ENCODE measurements around the gene STON1.
"Not testable (repeated sequence)": the region's sequence is repeated elsewhere in the genome, so short reads cannot be mapped to it uniquely, and the experiment has no call there.

STON1 gene

DNA sequence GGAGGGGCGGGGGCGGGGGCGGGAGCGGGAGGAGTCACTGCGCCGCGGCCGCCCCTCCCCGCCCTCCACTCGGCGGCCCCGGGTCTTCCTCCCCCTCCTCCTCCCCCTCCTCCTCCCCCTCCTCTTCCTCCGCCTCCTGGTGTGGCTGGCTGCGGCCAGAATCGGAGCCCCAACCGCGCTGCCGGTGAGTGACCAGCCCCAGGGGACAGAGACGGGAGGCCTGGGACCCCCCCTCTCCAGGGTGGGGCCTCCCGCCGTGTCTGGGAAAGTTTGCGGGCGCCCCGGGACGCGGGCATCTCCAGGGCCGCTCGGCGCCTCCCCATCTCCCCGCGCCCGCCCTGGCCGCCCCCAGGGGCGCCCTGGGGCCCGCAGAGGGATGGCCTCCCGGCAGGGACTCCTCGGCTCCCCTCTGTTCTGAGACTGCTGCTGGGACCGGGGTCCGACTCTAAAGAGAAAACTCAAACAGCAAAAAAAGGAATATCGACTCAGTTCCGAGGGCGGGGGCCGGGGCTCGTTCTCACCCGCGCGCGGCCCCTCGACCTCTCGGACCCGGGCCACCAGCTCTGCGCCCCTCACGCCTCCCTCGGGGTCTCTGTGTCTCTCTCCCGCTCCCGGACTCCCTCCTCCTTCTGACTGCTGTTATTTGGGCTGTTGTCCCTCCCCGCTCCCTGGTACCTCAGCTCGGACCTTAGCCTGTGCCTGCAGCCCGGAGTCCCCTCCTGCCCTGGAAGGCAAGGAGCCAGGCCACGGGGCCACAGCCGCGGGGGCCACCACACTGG lies at the start of gene STON1:
Gene STON1, plus strand, starts transcription at position 122 of the 779 bp plus-strand sequence. CDS start 50,480 bp downstream, outside the sequence.
- DNase-seq: no peak

DNA sequence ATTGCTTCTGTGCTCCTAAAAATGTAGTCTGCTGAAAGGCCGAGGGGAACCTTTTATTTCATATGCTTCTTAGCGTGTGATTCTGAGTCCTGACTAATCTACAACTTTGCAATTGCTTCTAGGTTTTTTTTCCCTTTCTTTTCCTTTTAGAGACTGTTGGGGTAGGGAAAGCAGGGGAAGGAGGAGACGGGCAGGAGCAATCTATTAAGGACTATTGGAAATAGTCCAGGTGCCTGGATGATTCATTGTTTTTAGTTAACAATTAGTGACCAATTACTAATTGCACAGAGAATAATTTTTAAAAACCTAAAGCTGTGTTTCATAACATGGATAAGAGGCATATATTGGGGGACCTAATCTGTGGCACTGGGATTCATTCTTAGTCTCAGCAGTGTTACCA lies 49.4 kb upstream of the STON1 start:
- no peak for DNase-seq

- no peak for DNase-seq
Observed at GRCh38 chr2:48482313-48482712, 47.6 kb upstream of the STON1 start.

- DNase-seq: peak; percentile 35
Observed at GRCh38 chr2:48482769-48483168, 47.2 kb upstream of the STON1 start.

GRCh38 chr2:48483506-48483905 lies 46.4 kb upstream of the STON1 start:
- DNase-seq: no peak

GRCh38 chr2:48483916-48484315 lies 46.0 kb upstream of the STON1 start:
- DNase-seq: no peak

DNA sequence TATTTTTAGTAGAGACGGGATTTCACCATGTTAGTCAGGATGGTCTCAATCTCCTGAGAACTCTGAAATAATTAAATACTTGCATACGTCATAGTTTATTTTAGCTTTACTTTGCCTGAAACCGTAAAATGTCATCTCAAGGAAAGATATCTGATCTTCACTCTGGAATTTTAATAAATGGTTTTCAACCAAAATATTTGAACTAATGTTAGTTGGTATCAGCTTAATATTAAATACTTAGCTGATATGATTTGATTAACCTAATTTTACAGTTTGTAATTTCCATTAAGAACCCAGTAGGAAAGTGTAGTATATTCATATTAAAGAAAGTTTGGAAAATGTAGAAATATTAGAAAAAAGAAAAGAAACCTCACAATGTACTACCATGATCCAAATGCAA lies 41.4 kb upstream of the STON1 start:
- DNase-seq: no peak

DNA sequence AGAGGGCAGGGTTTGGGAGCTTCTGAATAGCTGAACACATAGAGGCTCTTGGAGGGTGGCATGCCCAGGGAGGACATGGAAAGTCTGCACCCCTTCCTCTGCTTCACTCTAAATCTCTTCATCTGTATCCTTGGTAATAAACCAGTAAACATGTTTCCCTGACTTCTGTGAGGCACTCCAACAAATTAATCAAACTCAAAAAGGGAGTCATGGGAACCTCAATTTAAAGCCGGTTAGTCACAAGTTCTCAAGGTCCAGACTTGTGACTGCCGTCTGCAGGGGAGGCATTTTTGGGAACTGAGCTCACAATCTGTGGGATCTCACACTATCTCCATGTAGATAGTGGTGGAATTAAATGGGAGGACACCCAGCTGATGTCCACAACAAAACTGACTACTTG lies 33.1 kb upstream of the STON1 start:
- no peak for DNase-seq

- no peak for DNase-seq
Observed at GRCh38 chr2:48504647-48505327, 25.2 kb upstream of the STON1 start.

DNA sequence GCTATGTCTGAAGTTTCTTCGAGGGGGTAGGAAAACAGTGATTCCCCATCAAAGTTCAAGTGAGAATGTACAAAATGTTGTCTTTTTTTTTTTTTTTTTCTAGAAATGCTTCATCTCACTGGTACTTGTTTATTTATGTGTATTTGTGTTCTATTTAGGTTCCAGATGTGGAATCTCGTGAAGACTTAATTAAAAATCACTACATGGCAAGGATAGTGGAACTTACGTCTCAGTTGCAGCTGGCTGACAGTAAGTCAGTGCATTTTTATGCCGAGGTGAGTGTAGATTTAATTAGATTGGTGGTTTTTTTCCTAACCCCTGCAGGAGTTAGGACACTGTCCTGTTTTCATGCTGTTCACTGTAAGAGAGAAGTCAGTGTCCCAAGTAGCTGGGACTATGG lies 22.8 kb upstream of the STON1 start:
- DNase-seq: no peak

GRCh38 chr2:48508461-48509124 lies 21.4 kb upstream of the STON1 start:
- DNase-seq: no peak

GRCh38 chr2:48510329-48510728 lies 19.6 kb upstream of the STON1 start:
- no peak for DNase-seq

- DNase-seq: no peak
Observed at GRCh38 chr2:48511849-48512470, 18.0 kb upstream of the STON1 start.

DNA sequence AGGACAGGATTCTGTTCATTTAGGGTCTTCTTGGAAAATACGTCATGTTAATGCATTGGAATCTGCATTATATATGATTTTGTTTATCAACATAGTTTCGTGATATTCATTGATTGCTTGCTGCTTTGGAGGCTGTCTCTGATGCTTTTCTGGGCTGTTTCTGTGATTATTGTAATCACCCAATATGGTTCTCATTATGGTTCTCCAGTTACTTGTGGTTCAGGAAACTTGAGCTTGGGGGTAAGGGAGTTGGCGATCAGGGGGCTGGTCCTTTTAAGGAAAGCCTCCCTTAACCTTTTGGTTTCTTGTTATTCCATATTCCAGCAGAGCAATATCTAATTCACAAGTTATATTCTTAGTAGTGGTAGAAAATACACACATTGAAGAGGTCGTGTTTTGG lies 17.4 kb upstream of the STON1 start:
- DNase-seq: no peak

GRCh38 chr2:48514348-48515003 lies 15.5 kb upstream of the STON1 start:
- DNase-seq: no peak

- no peak for DNase-seq
Observed at GRCh38 chr2:48515513-48515985, 14.4 kb upstream of the STON1 start.

DNA sequence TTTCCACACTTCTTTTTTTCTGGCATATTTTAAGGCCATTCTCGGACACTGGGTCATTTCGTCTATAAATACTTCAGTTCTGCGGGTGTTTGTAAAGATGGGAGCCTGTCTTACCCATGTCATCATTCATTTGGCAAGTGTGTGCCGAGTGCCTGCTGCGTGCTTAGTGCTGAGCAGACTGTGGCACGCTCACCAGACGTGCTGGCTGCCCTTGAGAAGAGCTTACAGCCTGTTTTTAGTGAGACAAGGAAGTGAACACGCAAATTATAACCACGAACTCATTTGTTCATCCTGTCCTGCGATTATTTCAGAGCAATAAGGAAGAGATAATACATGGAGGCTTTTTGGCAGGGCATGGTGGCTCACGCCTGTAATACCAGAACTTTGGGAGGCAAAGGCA lies 10.4 kb upstream of the STON1 start:
- no peak for DNase-seq

GRCh38 chr2:48524756-48525155 lies 5.2 kb upstream of the STON1 start:
- not testable (repeated sequence) for DNase-seq

DNA sequence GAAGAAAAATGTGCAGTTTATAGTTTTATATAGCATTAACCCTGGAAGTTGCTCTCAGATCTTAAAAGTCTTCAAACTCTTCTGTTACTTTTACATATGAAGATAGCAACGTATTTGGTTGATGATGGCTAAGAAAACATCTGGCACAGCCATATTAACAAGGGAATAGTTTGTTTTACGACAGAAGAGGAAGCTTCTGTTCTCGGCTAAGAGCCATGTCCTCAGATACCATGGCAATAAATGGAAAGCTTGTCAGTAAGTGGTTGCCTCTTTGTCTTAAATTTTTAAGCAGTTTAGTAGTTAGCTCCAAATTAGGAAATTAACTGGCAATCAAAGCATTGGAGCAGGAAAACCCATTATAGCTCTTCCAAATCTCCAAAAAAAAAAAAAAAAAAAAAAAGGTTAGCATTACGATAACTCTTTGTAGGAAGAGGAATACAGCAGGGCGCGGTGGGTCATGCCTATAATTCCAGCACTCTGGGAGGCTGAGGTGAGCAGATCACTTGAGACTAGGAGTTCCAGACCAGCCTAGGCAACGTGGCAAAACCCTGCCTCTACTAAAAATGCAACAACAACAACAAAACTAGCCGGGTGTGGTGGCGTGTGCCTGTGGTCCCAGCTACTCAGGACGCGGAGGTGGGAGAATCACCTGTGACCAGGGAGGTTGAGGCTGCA lies 4.5 kb upstream of the STON1 start:
- DNase-seq: no peak

DNA sequence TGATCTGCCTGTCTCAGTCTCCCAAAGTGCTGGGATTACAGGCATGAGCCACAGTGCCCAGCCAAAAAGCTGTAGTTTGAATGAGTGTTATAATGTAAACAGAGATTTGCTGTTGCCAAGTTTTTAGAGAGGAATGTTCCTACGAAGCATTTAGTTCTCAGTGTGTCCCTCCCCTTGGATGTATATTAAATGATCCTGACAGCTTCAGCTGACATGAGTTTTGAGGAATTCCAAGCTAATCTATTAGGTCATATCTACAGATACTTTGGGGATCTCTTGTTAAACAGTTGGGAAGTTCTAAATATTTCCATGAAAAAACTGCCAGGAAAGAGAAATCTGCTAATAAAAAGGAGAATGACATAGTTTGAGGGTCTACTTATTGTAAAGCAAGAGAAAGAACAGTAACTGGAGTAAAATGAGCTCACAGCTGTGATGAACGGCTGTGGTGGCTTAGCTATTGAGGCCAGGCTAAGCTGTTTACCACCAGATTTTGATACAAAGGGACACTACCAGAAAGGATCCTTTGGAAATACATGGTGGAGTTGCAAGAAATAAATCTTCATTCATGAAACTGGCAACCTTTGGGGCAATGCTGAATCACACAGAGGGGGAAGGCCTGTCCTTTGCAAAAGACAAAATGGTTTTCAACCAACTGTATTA lies 2.6 kb upstream of the STON1 start:
- DNase-seq: no peak

DNA sequence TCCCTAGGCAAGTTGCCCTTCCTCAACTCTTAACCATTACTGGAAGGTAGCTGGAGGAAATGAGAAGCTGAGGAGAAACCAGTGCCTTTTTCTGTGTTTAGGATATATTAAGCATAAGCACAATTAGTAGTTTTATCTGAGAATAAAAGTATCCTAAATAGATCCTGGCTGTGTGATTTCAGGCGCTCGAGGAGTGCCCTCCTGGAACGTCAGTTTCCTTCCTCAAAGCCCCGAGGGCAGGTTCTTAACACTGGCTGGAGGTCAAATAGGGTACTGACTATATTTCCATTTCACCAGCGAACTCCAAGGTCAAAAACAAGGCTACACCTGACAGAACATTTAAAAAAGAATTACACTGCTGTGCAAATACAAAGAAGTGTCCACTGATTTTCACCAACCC lies 1.5 kb upstream of the STON1 start:
- no peak for DNase-seq

- no peak for DNase-seq
Observed at GRCh38 chr2:48529194-48529593, 760 bp upstream of the STON1 start.
